Activated CD4-positive, alpha-beta T cell treated with anti-CD3 and anti-CD28 coated beads for 24 hours (primary cell): Measurements from ENCODE around the gene INPP5A.

Source experiments
- DNase-seq, 2 donors: peaks; one replicate each; pipeline ENCODE4 v3.0.0-alpha.2; 2020; ENCODE audit warnings: low read depth in 2 of 2

The INPP5A gene

GRCh38 chr10:132517951-132518521 lies 19.6 kb upstream of the INPP5A start:
- no peak for DNase-seq

GRCh38 chr10:132518572-132519381 lies 18.8 kb upstream of the INPP5A start:
- no peak for DNase-seq

GRCh38 chr10:132519382-132520176 lies 18.0 kb upstream of the INPP5A start:
- no peak for DNase-seq

GRCh38 chr10:132520177-132520811 lies 17.3 kb upstream of the INPP5A start:
- DNase-seq = no peak

GRCh38 chr10:132521041-132521465 lies 16.5 kb upstream of the INPP5A start:
- DNase-seq = no peak

GRCh38 chr10:132521466-132522102 lies 16.0 kb upstream of the INPP5A start:
- no peak for DNase-seq

GRCh38 chr10:132522521-132523411 lies 14.8 kb upstream of the INPP5A start:
- no peak for DNase-seq

GRCh38 chr10:132523561-132524442 lies 13.8 kb upstream of the INPP5A start:
- DNase-seq = no peak

GRCh38 chr10:132524443-132525285 lies 12.9 kb upstream of the INPP5A start:
- DNase-seq = no peak

- no peak for DNase-seq
Measured at GRCh38 chr10:132526676-132527075, 10.9 kb upstream of the INPP5A start.

GRCh38 chr10:132527339-132528063 lies 10.1 kb upstream of the INPP5A start:
- DNase-seq = no peak

- no peak for DNase-seq
Measured at GRCh38 chr10:132528064-132528691, 9.4 kb upstream of the INPP5A start.

- no peak for DNase-seq
Measured at GRCh38 chr10:132532179-132532578, 5.4 kb upstream of the INPP5A start.

GRCh38 chr10:132532749-132533560 lies 4.6 kb upstream of the INPP5A start:
- DNase-seq = no peak

GRCh38 chr10:132533571-132534260 lies 3.9 kb upstream of the INPP5A start:
- no peak for DNase-seq
